ENCODE measurements around the gene DDR2.
A peak's percentile ranks its signal among the peaks of the same experiment; 100 is the strongest.

The DDR2 gene

GRCh38 chr1:162696286-162696862 is 64.1 kb downstream of the DDR2 start:
- FAIRE-seq: no peak
- TF ChIP-seq CTCF (IDR thresholded peaks at IDR 0.05; ENCODE audit: insufficient read depth, missing control alignments): no peak
- DNase-seq (ENCODE audit: insufficient read length, low spot score): no peak

- DNase-seq (ENCODE audit: insufficient read length, low spot score) (no peak), FAIRE-seq (no peak)
- no peak for TF ChIP-seq CTCF (IDR thresholded peaks at IDR 0.05; ENCODE audit: insufficient read depth, missing control alignments)
Observed at GRCh38 chr1:162697140-162697895, 65.1 kb downstream of the DDR2 start.

GRCh38 chr1:162699366-162699765 is 67.1 kb downstream of the DDR2 start:
- no peak for FAIRE-seq
- no peak for DNase-seq (ENCODE audit: insufficient read length, low spot score)
- TF ChIP-seq CTCF (IDR thresholded peaks at IDR 0.05; ENCODE audit: insufficient read depth, missing control alignments): no peak

- FAIRE-seq (no peak), DNase-seq (ENCODE audit: insufficient read length, low spot score) (no peak)
- no peak for TF ChIP-seq CTCF (IDR thresholded peaks at IDR 0.05; ENCODE audit: insufficient read depth, missing control alignments)
Observed at GRCh38 chr1:162700131-162700530, 67.9 kb downstream of the DDR2 start.

GRCh38 chr1:162701286-162701685 is 69.0 kb downstream of the DDR2 start:
- no peak for TF ChIP-seq CTCF (IDR thresholded peaks at IDR 0.05; ENCODE audit: insufficient read depth, missing control alignments)
- DNase-seq (ENCODE audit: insufficient read length, low spot score) (no peak), FAIRE-seq (peak; percentile 53)

GRCh38 chr1:162702628-162703027 is 70.4 kb downstream of the DDR2 start:
- DNase-seq (ENCODE audit: insufficient read length, low spot score) (no peak), FAIRE-seq (no peak)
- no peak for TF ChIP-seq CTCF (IDR thresholded peaks at IDR 0.05; ENCODE audit: insufficient read depth, missing control alignments)

- no peak for FAIRE-seq
- TF ChIP-seq CTCF (IDR thresholded peaks at IDR 0.05; ENCODE audit: insufficient read depth, missing control alignments): no peak
- no peak for DNase-seq (ENCODE audit: insufficient read length, low spot score)
Observed at GRCh38 chr1:162703708-162704107, 71.4 kb downstream of the DDR2 start.
